ENCODE measurements around the gene PRDM16. TPM values are rescaled to one million over a fixed set of nuclear protein-coding genes. Genes with fewer than 3 reads are reported as not detected.

Gene PRDM16
- total and polyA plus RNA-seq, 2 of the 13 experiments (the other 11 are each of a cell fraction or from before 2014, with no cell fraction given) = 0.15 to 0.81 TPM

DNA sequence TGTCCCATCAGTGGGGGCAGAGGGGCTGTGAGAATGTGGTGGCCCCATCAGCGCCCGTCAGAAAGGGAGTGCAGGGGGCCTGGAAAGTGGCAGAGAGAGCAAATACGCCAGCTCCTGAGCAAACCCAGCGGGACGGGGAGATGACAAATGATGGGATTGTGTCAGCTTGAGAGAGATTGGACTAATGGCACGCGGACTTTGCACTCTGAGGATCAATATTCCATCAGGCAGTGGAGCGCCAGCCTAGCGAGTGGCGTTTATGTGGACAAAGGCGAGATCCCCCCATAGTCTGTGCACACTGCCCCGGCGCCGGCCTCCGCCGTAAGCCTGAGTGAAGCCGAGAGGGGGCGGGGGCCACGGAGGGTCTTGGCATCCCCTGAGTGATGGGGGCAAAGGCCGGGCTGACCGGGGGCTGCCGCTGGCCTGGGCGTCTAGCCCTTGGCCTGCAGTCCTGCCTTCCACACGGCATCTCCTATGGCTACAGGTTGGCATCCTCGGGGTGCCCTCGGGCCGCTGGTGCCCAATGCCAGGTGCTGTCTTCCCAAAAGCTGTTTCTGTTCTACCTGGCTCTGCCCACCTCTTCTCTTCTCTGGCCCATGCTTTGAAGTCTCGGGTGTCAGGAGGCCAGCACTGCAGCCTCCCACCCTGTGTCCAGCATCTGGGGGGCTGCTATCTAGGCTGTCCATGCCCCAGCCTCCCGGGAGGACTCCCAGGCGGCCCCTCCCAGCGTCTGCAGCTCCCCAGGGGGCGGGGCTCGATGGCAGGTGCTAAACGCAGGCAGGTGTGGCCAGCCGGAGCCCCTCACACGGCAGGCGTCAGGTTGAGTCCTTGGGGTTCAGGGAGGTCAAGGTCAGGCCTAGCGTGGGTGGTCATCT is 46.5 kb downstream of the PRDM16 start (continued):
- TF ChIP-seq ZFYVE20 (CRISPR knock-in tag; IDR thresholded peaks at IDR 0.05; ENCODE audit: borderline replicate concordance, low read depth) (no peak), ZNF563 (CRISPR knock-in tag; IDR thresholded peaks at IDR 0.05) (no peak), KDM5B (CRISPR knock-in tag; IDR thresholded peaks at IDR 0.05; ENCODE audit: borderline replicate concordance) (no peak; the same call in 1 of the 2 replicates), HOXA9 (CRISPR knock-in tag; IDR thresholded peaks at IDR 0.05; ENCODE audit: borderline replicate concordance) (no peak), ZMYM4 (CRISPR knock-in tag; IDR thresholded peaks at IDR 0.05) (peak; percentile 27; the same call in 1 of the 2 replicates), ZNF136 (CRISPR knock-in tag; IDR thresholded peaks at IDR 0.05; ENCODE audit: low read depth) (no peak), MED1 (CRISPR knock-in tag; IDR thresholded peaks at IDR 0.05) (peak; percentile 73), FOXM1 (CRISPR knock-in tag; IDR thresholded peaks at IDR 0.05) (no peak), ZNF329 (CRISPR knock-in tag; IDR thresholded peaks at IDR 0.05; ENCODE audit: low read depth) (0 out of 2 replicates have a peak, but pooled peaks have one; percentile 41), TOE1 (CRISPR knock-in tag; IDR thresholded peaks at IDR 0.05) (no peak), ESRRA (CRISPR knock-in tag; IDR thresholded peaks at IDR 0.05; ENCODE audit: low read depth) (no peak; the same call in 1 of the 2 replicates), SALL1 (CRISPR knock-in tag; IDR thresholded peaks at IDR 0.05) (peak; percentile 95), SUZ12 (IDR thresholded peaks at IDR 0.05; ENCODE audit: low read depth, low read length) (no peak), FIP1L1 (IDR thresholded peaks at IDR 0.05; ENCODE audit: borderline replicate concordance, insufficient read depth, low read depth, low read length) (no peak), FOSL2 (CRISPR knock-in tag; IDR thresholded peaks at IDR 0.05) (peak; percentile 48; the same call in 1 of the 2 replicates), ZNF615 (CRISPR knock-in tag; IDR thresholded peaks at IDR 0.05; ENCODE audit: borderline replicate concordance) (no peak), MED13 (CRISPR knock-in tag; IDR thresholded peaks at IDR 0.05) (no peak), ZNF777 (CRISPR knock-in tag; IDR thresholded peaks at IDR 0.05) (no peak; the same call in 1 of the 2 replicates), KAT2B (IDR thresholded peaks at IDR 0.05; ENCODE audit: borderline replicate concordance, low read depth, low read length) (peak; percentile 7; the same call in 1 of the 2 replicates), BRCA1 (CRISPR knock-in tag; IDR thresholded peaks at IDR 0.05) (peak; percentile 76; the same call in 1 of the 2 replicates), PAX8 (CRISPR knock-in tag; IDR thresholded peaks at IDR 0.05; ENCODE audit: borderline replicate concordance) (no peak), ZNF367 (CRISPR knock-in tag; IDR thresholded peaks at IDR 0.05; ENCODE audit: borderline replicate concordance) (no peak), HNRNPH1 (optimal IDR thresholded peaks at IDR 0.05; ENCODE audit: low read depth, low read length) (no peak), CENPX (CRISPR knock-in tag; IDR thresholded peaks at IDR 0.05) (no peak), SKI (IDR thresholded peaks at IDR 0.05; ENCODE audit: partially characterized antibody) (peak; percentile 37)
- TF ChIP-seq, protein P1, sequence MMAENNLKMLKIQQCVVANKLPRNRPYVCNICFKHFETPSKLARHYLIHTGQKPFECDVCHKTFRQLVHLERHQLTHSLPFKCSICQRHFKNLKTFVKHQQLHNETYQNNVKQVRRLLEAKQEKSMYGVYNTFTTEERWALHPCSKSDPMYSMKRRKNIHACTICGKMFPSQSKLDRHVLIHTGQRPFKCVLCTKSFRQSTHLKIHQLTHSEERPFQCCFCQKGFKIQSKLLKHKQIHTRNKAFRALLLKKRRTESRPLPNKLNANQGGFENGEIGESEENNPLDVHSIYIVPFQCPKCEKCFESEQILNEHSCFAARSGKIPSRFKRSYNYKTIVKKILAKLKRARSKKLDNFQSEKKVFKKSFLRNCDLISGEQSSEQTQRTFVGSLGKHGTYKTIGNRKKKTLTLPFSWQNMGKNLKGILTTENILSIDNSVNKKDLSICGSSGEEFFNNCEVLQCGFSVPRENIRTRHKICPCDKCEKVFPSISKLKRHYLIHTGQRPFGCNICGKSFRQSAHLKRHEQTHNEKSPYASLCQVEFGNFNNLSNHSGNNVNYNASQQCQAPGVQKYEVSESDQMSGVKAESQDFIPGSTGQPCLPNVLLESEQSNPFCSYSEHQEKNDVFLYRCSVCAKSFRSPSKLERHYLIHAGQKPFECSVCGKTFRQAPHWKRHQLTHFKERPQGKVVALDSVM (CRISPR knock-in tag; IDR thresholded peaks at IDR 0.05) = no peak
- TF ChIP-seq, protein P2, sequence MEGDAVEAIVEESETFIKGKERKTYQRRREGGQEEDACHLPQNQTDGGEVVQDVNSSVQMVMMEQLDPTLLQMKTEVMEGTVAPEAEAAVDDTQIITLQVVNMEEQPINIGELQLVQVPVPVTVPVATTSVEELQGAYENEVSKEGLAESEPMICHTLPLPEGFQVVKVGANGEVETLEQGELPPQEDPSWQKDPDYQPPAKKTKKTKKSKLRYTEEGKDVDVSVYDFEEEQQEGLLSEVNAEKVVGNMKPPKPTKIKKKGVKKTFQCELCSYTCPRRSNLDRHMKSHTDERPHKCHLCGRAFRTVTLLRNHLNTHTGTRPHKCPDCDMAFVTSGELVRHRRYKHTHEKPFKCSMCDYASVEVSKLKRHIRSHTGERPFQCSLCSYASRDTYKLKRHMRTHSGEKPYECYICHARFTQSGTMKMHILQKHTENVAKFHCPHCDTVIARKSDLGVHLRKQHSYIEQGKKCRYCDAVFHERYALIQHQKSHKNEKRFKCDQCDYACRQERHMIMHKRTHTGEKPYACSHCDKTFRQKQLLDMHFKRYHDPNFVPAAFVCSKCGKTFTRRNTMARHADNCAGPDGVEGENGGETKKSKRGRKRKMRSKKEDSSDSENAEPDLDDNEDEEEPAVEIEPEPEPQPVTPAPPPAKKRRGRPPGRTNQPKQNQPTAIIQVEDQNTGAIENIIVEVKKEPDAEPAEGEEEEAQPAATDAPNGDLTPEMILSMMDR (CRISPR knock-in tag; IDR thresholded peaks at IDR 0.05) = peak; percentile 32; the same call in 1 of the 2 replicates
